ENCODE measurements around the gene FARS2.

FARS2 gene

DNA sequence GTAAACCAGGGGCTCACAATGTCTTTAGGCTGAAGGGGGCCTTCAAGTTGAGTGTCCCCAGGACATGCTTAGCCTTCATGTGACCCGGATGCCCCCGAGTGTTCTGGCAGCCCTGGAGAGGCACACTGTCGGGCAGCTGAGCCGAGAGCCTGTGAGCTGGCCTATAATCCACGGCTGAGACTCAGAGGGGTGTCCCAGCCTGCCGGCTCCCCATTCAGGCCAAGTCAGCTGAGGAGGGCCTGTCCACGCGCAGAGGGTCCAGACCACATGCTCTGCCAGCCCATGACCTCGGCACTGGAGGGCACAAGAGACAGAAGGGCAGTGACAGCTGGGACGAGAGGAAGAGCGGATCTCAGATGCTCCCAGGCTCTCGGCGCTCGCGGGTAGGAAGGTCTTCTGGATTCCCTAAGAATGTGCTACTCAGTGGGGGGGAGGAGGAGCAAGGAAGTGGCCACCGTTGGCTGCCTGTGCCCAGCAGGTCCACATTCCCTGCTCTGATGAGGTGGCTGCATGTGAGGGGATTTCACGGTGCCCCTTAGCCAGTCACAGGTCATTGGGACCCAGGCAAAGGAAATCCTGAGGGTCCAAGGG is 520.7 kb downstream of the FARS2 start:
- no peak for DNase-seq (ENCODE audit: low read depth)
- TF ChIP-seq, protein P1, sequence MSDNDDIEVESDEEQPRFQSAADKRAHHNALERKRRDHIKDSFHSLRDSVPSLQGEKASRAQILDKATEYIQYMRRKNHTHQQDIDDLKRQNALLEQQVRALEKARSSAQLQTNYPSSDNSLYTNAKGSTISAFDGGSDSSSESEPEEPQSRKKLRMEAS (IDR thresholded peaks at IDR 0.05; ENCODE audit: low read depth, low read length), result no peak
- TF ChIP-seq MYC (IDR thresholded peaks at IDR 0.05; ENCODE audit: low read depth, low read length), result no peak
- TF ChIP-seq POLR2A (IDR thresholded peaks at IDR 0.05; ENCODE audit: extremely low read depth, insufficient read length), result no peak
- TF ChIP-seq, protein P2, sequence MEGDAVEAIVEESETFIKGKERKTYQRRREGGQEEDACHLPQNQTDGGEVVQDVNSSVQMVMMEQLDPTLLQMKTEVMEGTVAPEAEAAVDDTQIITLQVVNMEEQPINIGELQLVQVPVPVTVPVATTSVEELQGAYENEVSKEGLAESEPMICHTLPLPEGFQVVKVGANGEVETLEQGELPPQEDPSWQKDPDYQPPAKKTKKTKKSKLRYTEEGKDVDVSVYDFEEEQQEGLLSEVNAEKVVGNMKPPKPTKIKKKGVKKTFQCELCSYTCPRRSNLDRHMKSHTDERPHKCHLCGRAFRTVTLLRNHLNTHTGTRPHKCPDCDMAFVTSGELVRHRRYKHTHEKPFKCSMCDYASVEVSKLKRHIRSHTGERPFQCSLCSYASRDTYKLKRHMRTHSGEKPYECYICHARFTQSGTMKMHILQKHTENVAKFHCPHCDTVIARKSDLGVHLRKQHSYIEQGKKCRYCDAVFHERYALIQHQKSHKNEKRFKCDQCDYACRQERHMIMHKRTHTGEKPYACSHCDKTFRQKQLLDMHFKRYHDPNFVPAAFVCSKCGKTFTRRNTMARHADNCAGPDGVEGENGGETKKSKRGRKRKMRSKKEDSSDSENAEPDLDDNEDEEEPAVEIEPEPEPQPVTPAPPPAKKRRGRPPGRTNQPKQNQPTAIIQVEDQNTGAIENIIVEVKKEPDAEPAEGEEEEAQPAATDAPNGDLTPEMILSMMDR (IDR thresholded peaks at IDR 0.05; ENCODE audit: low read depth, low read length), result no peak
- H3K4me3 ChIP-seq (ENCODE audit: low read depth, low read length), result no peak overlapping the region

DNA sequence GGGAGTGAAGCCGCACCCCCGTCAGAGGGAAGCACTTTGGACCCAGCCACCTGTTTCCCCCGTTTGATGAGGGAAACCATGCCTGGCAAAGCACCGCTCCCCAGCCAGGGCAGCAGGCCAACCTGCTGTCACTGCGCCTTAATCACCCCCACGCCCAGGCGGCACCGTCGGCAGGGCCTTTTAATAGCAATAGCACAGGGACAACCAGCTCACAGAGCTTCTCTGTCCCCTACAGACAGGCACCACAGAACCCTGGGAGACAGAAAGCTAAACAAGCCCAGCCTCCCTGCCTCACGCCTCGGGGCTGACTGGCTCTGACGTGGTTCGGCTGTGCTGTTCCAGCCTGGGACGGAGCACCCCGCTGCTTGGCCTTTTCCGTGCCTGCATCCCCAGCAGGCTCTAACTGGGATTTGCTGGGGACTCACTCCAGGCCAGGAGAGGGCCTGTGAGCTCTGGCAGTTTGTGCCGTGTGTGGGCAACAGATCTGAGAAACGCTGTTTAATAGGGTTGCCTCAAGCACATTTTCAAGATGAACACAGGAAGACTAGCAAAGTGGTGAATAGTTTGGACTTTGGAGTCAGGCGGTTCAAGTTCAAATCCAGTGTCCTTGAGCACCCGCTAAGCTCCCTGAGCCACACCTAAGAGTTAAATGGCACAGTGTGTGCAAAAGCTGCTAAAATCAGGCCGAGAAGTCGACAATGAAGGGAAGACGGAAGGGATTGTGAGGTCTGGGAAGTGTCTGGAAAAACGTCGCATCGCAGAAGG is 521.7 kb downstream of the FARS2 start:
- TF ChIP-seq, protein P1 (IDR thresholded peaks at IDR 0.05; ENCODE audit: low read depth, low read length), result no peak
- no peak for TF ChIP-seq MYC (IDR thresholded peaks at IDR 0.05; ENCODE audit: low read depth, low read length)
- TF ChIP-seq POLR2A (IDR thresholded peaks at IDR 0.05; ENCODE audit: extremely low read depth, insufficient read length), result no peak
- TF ChIP-seq, protein P2 (IDR thresholded peaks at IDR 0.05; ENCODE audit: low read depth, low read length), result no peak
- no peak for DNase-seq (ENCODE audit: low read depth)

DNA sequence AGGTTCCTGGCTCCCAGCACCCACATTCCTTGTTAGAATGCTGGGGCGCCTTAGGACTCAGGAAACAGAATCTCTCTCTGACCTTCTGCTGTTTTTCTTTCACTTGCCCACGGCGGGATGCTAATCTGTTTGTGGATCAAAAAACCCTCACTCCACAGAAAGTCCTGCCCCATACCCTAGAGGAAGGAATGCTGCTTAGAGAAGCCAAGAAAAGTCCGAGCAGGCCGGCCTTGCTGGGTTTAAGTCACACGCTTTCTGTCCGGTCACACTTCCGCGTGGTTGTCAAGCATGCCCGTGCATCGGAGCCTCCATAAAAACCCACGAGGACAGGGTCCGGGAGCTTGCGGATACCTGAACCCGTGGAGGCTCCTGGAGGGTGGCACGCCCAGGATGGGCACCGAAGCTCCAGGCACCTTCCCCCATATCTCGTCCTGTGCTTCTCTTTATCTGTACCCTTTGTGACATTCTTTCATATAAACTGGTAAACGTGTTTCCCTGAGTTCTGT is 522.3 kb downstream of the FARS2 start:
- DNase-seq (ENCODE audit: low read depth), result no peak
- TF ChIP-seq, protein P1 (IDR thresholded peaks at IDR 0.05; ENCODE audit: low read depth, low read length), result no peak
- TF ChIP-seq MYC (IDR thresholded peaks at IDR 0.05; ENCODE audit: low read depth, low read length), result no peak
- TF ChIP-seq POLR2A (IDR thresholded peaks at IDR 0.05; ENCODE audit: extremely low read depth, insufficient read length), result no peak
- TF ChIP-seq, protein P2 (IDR thresholded peaks at IDR 0.05; ENCODE audit: low read depth, low read length), result no peak
- H3K4me3 ChIP-seq (ENCODE audit: low read depth, low read length), result no peak overlapping the region

More for the DNA sequence above, 521.7 kb downstream of the FARS2 start:
- H3K4me3 ChIP-seq (ENCODE audit: low read depth, low read length), result no peak overlapping the region

DNA sequence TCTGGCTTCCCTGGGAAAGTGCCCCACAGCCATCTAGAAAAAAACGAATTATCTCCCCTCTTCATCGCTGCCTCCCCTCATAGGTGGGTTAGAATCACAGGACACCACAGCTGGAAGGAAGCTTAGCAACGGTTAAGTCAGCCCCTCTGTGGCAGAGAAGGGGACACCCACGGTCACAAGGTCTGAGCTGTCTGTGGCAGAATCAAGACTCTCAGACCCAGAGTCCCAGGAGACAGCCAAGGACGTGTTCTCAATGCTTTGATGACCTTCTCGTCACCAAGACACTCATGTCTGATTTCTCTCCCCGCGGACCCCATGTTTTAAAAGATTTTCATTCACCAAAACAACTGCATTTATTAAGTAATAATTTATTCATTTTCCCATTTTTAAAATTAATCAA is 523.9 kb downstream of the FARS2 start:
- TF ChIP-seq, protein P2 (IDR thresholded peaks at IDR 0.05; ENCODE audit: low read depth, low read length), result no peak
- TF ChIP-seq, protein P1 (IDR thresholded peaks at IDR 0.05; ENCODE audit: low read depth, low read length), result no peak
- TF ChIP-seq MYC (IDR thresholded peaks at IDR 0.05; ENCODE audit: low read depth, low read length) (no peak), POLR2A (IDR thresholded peaks at IDR 0.05; ENCODE audit: extremely low read depth, insufficient read length) (no peak)

DNA sequence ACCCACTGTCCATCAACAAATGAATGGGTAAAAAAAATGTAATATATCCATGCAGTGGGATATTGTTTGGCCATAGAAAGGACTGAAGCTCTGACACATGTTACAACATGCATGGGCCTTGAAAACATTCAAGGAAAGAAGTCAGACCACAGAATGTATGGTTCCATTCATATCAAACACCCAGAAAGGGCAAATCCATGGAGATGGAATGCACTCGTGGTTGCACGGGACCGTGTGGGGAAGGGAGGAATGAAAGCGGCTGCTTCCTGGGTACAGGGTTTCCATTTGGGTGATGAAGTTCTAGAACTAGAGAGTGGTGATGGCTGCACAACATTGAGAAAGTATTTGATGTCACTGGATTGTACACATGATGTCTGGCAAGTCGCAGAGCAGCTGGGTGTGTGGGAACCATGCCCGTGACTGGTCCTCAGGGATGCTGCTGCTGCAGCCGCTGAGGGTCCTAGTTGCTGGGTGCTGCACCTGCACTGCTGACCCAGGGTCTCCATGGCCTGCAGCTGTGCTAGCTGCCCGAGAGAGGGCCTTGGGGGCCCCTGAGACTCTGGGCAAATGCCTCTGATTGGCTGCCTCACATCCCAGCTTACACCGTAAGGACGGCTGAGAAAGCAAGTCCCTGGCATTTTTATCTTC is 525.1 kb downstream of the FARS2 start:
- DNase-seq (ENCODE audit: low read depth), result no peak
- no peak overlapping the region for H3K4me3 ChIP-seq (ENCODE audit: low read depth, low read length)
- TF ChIP-seq MYC (IDR thresholded peaks at IDR 0.05; ENCODE audit: low read depth, low read length), result no peak
- TF ChIP-seq, protein P1 (IDR thresholded peaks at IDR 0.05; ENCODE audit: low read depth, low read length), result no peak
- TF ChIP-seq POLR2A (IDR thresholded peaks at IDR 0.05; ENCODE audit: extremely low read depth, insufficient read length), result no peak
- TF ChIP-seq, protein P2 (IDR thresholded peaks at IDR 0.05; ENCODE audit: low read depth, low read length), result no peak

More for the DNA sequence above, 523.9 kb downstream of the FARS2 start:
- no peak overlapping the region for H3K4me3 ChIP-seq (ENCODE audit: low read depth, low read length)
- no peak for DNase-seq (ENCODE audit: low read depth)

All from NB4 (cell line).